SK-N-SH (cell line): ENCODE results near the gene SLC7A5. TPM values are rescaled to one million over a fixed set of nuclear protein-coding genes. Genes with fewer than 3 reads are reported as not detected.

Experiments
- CTCF ChIA-PET: fragments of 300-600, 350-600 bp; formaldehyde crosslinking; extraction: SDS; loops from one replicate; lab custom pipeline; 2021; lab: Yijun Ruan, JAX
- POLR2A ChIA-PET: fragments of 350-600 bp; sonication (Branson Sonifier 250); formaldehyde crosslinking; extraction: SDS; loops from one replicate; lab custom pipeline; 2020; ENCODE audit warnings: antibody characterized with exemption, inconsistent platforms; lab: Yijun Ruan, JAX
- DNase-seq: peaks from one replicate; pipeline ENCODE4 v3.0.0; 2012
- H2AFZ ChIP-seq: fragments of 200-600 bp; sonication (generic); 2 replicates; pipeline ENCODE4 v1.8.1; 2016; ENCODE audit warnings: antibody characterized with exemption, mild to moderate bottlenecking, low read depth
- H3F3A ChIP-seq: fragments of 200-600 bp; sonication (generic); replicated peaks from 2 replicates; pipeline ENCODE3; 2016; ENCODE audit warnings: antibody characterized with exemption, mild to moderate bottlenecking; ENCODE audit not compliant: insufficient read depth
- H3K27ac ChIP-seq, 2 experiments: fragments of 200-500 bp in 1 of 2; fragments of 200-600 bp in 1 of 2; sonication (Bioruptor generic) in 1 of 2; sonication (generic), shearing (Covaris generic) in 1 of 2; 2 replicates each; pipeline versions ENCODE4 v1.5.1 to v1.6.1; 2014 to 2016; ENCODE audit warnings: low read depth in 2 of 2, inconsistent platforms in 1 of 2, low read length in 1 of 2, mild to moderate bottlenecking in 1 of 2, mixed read lengths in 1 of 2
- H3K27me3 ChIP-seq: fragments of 200-600 bp; sonication (generic), shearing (Covaris generic); 2 replicates; pipeline ENCODE4 v1.6.1; 2016; ENCODE audit warnings: mixed run types; ENCODE audit not compliant: insufficient read depth
- H3K36me3 ChIP-seq, 2 experiments: fragments of 200-500 bp in 1 of 2; fragments of 200-600 bp in 1 of 2; sonication (Bioruptor generic) in 1 of 2; sonication (generic) in 1 of 2; replicated peaks in 1 of 2; 2 replicates each; pipeline versions ENCODE3 to v1.5.1; 2014 to 2016; ENCODE audit warnings: low read length in 1 of 2, mild to moderate bottlenecking in 1 of 2; ENCODE audit not compliant: insufficient read depth in 2 of 2, control insufficient read depth in 1 of 2
- H3K4me1 ChIP-seq, 2 experiments: fragments of 200-500 bp in 1 of 2; fragments of 200-600 bp in 1 of 2; sonication (Bioruptor generic) in 1 of 2; sonication (generic), shearing (Covaris generic) in 1 of 2; 2 replicates each; pipeline versions ENCODE4 v1.5.1 to v1.6.1; 2014 to 2016; ENCODE audit warnings: low read depth in 1 of 2, low read length in 1 of 2, mixed run types in 1 of 2; ENCODE audit not compliant: insufficient read depth in 2 of 2, control insufficient read depth in 1 of 2
- H3K4me2 ChIP-seq: fragments of 200-600 bp; sonication (generic), shearing (Covaris generic); 2 replicates; pipeline ENCODE4 v1.6.1; 2017; ENCODE audit warnings: mixed run types
- H3K4me3 ChIP-seq, 2 experiments: fragments of 200-500 bp in 1 of 2; fragments of 200-600 bp in 1 of 2; sonication (Bioruptor generic) in 1 of 2; sonication (generic), shearing (Covaris generic) in 1 of 2; 2 replicates each; pipeline versions ENCODE4 v1.5.1 to v1.8.1; 2014 to 2016; ENCODE audit warnings: low read depth in 2 of 2, inconsistent platforms in 1 of 2, low read length in 1 of 2, mild to moderate bottlenecking in 1 of 2, mixed read lengths in 1 of 2, moderate library complexity in 1 of 2
- H3K79me2 ChIP-seq: fragments of 200-600 bp; sonication (generic); 2 replicates; pipeline ENCODE4 v1.8.1; 2017; ENCODE audit warnings: mild to moderate bottlenecking; ENCODE audit not compliant: insufficient read depth
- H3K9ac ChIP-seq: fragments of 200-600 bp; sonication (generic); 2 replicates; pipeline ENCODE4 v1.6.1; 2017; ENCODE audit warnings: mixed run types
- H3K9me2 ChIP-seq: fragments of 200-600 bp; sonication (generic); 2 replicates; pipeline ENCODE4 v1.6.1; 2017; ENCODE audit warnings: mixed run types
- H3K9me3 ChIP-seq: fragments of 200-600 bp; sonication (generic); 2 replicates; pipeline ENCODE4 v1.6.1; 2017; ENCODE audit warnings: mixed run types, mild to moderate bottlenecking, moderate library complexity
- H4K20me1 ChIP-seq: fragments of 200-600 bp; sonication (generic); 2 replicates; pipeline ENCODE4 v1.6.1; 2017; ENCODE audit warnings: mild to moderate bottlenecking, mixed run types; ENCODE audit not compliant: insufficient read depth
- EP300 ChIP-seq, 2 experiments: IDR thresholded peaks; 2 replicates each; pipeline versions ENCODE4 v1.4.0 to v1.6.1; 2012; ENCODE audit warnings: borderline replicate concordance in 1 of 2, low read depth in 1 of 2, low read length in 1 of 2
- EZH2phosphoT487 ChIP-seq: fragments of 200-600 bp; sonication (generic); IDR thresholded peaks from 2 replicates; pipeline ENCODE4 v1.6.1; 2017; ENCODE audit warnings: low read depth, mixed run types, mild to moderate bottlenecking, antibody characterized with exemption, moderate library complexity, borderline replicate concordance
- FOSL2 ChIP-seq: IDR thresholded peaks from 2 replicates; pipeline ENCODE4 v1.4.0; 2012; ENCODE audit warnings: low read depth, mild to moderate bottlenecking, moderate library complexity, borderline replicate concordance
- FOXM1 ChIP-seq: IDR thresholded peaks from 2 replicates; pipeline ENCODE4 v1.4.0; 2012; ENCODE audit warnings: low read depth, mild to moderate bottlenecking
- GABPA ChIP-seq: IDR thresholded peaks from 2 replicates; pipeline ENCODE4 v1.4.0; 2012; ENCODE audit warnings: low read depth, mild to moderate bottlenecking
- MXI1 ChIP-seq: IDR thresholded peaks from 2 replicates; pipeline ENCODE4 v1.6.1; 2012; ENCODE audit warnings: mild to moderate bottlenecking, low read depth, low read length, improper control_type of control experiment
- NFIC ChIP-seq: IDR thresholded peaks from 2 replicates; pipeline ENCODE4 v1.4.0; 2012; ENCODE audit warnings: borderline replicate concordance
- NRF1 ChIP-seq: IDR thresholded peaks from 2 replicates; pipeline ENCODE4 v1.6.1; 2012; ENCODE audit warnings: low read depth, mild to moderate bottlenecking, low read length
- REST ChIP-seq: IDR thresholded peaks from 2 replicates; pipeline ENCODE4 v1.6.1; 2012; ENCODE audit warnings: mild to moderate bottlenecking, low read depth, low read length, moderate library complexity
- RFX5 ChIP-seq: IDR thresholded peaks from 2 replicates; pipeline ENCODE4 v1.6.1; 2012; ENCODE audit warnings: mild to moderate bottlenecking, improper control_type of control experiment, low read length
- RXRA ChIP-seq: IDR thresholded peaks from 2 replicates; pipeline ENCODE4 v1.4.0; 2012; ENCODE audit warnings: low read depth, mild to moderate bottlenecking, borderline replicate concordance
- SMC3 ChIP-seq: IDR thresholded peaks from 2 replicates; pipeline ENCODE4 v1.6.1; 2012; ENCODE audit warnings: low read depth, low read length, improper control_type of control experiment
- TAF1 ChIP-seq: IDR thresholded peaks from 2 replicates; pipeline ENCODE4 v1.6.1; 2012; ENCODE audit warnings: low read depth, mild to moderate bottlenecking, low read length, moderate library complexity, borderline replicate concordance
- TCF12 ChIP-seq: IDR thresholded peaks from 2 replicates; pipeline ENCODE4 v1.4.0; 2012
- TEAD4 ChIP-seq: IDR thresholded peaks from 2 replicates; pipeline ENCODE4 v1.4.0; 2012; ENCODE audit warnings: mild to moderate bottlenecking, borderline replicate concordance; ENCODE audit not compliant: insufficient read depth
- YY1 ChIP-seq: IDR thresholded peaks from 2 replicates; pipeline ENCODE4 v1.4.0; 2012; ENCODE audit warnings: low read depth, mild to moderate bottlenecking
- WGBS: methylation state at CpG from one replicate; pipeline ENCODE4 v1.1.6; 2017; ENCODE audit warnings: low lambda C conversion rate; 5-methylcytosine and 5-hydroxymethylcytosine counted together
- polyA plus RNA-seq, 3 experiments: library from polyadenylated mRNA; depleted of rRNA; stranded (reverse); fragments of >200 nt; gene quantifications; 2 replicates each; pipeline ENCODE4 v1.2.3, GENCODE V29; 2012

The SLC7A5 gene
- polyA plus RNA-seq, 1 of the 3 experiments (the other 2 are of a cell fraction): 15.1 TPM

- Histone ChIP-seq H3K4me1 (peaks cover 7 to 21% of the 10 kb centered on the region in 2 experiments; a peak in 2 of 4 replicates), H3F3A (no peaks in the 10 kb centered on the region), H4K20me1 (no peaks in the 10 kb centered on the region), H2AFZ (no peak overlapping the region), H3K4me2 (no peak overlapping the region), H3K27ac (no peak overlapping the region), H3K4me3 (no peak overlapping the region), H3K9me3 (no peaks in the 10 kb centered on the region), H3K36me3 (peaks cover 3 to 44% of the 10 kb centered on the region in 2 experiments), H3K79me2 (no peaks in the 10 kb centered on the region), H3K9ac (no peak overlapping the region), H3K27me3 (no peaks in the 10 kb centered on the region), H3K9me2 (no peaks in the 10 kb centered on the region)
- WGBS: 86% methylated on average over 4 of the region's 6 CpGs
- no peak for TF ChIP-seq GABPA
- TF ChIP-seq TEAD4: no peak
- no peak for TF ChIP-seq NRF1
- TF ChIP-seq RFX5: no peak
- TF ChIP-seq REST: no peak
- TF ChIP-seq SMC3: no peak
- TF ChIP-seq FOXM1: no peak
- TF ChIP-seq YY1: no peak
- TF ChIP-seq NFIC: no peak
- TF ChIP-seq TAF1: no peak
- no peak for TF ChIP-seq EP300 (IDR thresholded peaks at IDR 0.05; ENCODE audit: borderline replicate concordance in 1 of 2, low read depth in 1 of 2, low read length in 1 of 2)
- TF ChIP-seq FOSL2: no peak
- TF ChIP-seq TCF12: no peak
- TF ChIP-seq EZH2phosphoT487: no peak
- no peak for TF ChIP-seq RXRA
- TF ChIP-seq MXI1: no peak
- ChIA-PET CTCF (interaction anchor here (0.7 to 9.8 kb wide), 4 partner anchors 14 to 52 kb away, joined by 3 to 77 read pairs (median 10); no protein-coding TSS in a partner anchor), POLR2A (no interaction called here)
- no peak for DNase-seq
Observed at GRCh38 chr16:87832137-87832527, 37.2 kb downstream of the SLC7A5 start.
